Thoracic aorta (tissue), 2 donors: ENCODE results near the gene MMP24. TPM values are rescaled to one million over a fixed set of nuclear protein-coding genes. Genes with fewer than 3 reads are reported as not detected.
A peak's percentile ranks its signal among the peaks of the same experiment; 100 is the strongest.
"Not testable (repeated sequence)": the region's sequence is repeated elsewhere in the genome, so short reads cannot be mapped to it uniquely, and the experiment has no call there.

Source experiments
- ATAC-seq: fragments of 150-250 bp; one replicate; pipeline ENCODE4 v1.8.0; 2017; ENCODE audit warnings: low read depth; ENCODE audit not compliant: insufficient number of reproducible peaks, low FRiP score
- DNase-seq: peaks from one replicate; pipeline ENCODE4 v3.0.0-alpha.2; 2020; ENCODE audit warnings: low spot score
- H3K27ac ChIP-seq, 2 donors: fragments of 200-600 bp; sonication (generic); 1 replicate in 1 of 2; 2 replicates in 1 of 2; pipeline ENCODE4 v1.5.1; 2016; ENCODE audit warnings: mild to moderate bottlenecking in 2 of 2, moderate library complexity in 2 of 2
- H3K27me3 ChIP-seq: fragments of 200-600 bp; sonication (generic); replicated peaks from 2 replicates; pipeline ENCODE4 v1.6.0; 2016; ENCODE audit warnings: mild to moderate bottlenecking; ENCODE audit not compliant: insufficient read depth
- H3K36me3 ChIP-seq: fragments of 200-600 bp; sonication (generic); one replicate; pipeline ENCODE4 v1.5.1; 2016
- H3K4me1 ChIP-seq, 2 donors: fragments of 200-600 bp; sonication (generic); 1 replicate in 1 of 2; 2 replicates in 1 of 2; pipeline versions ENCODE4 v1.5.1 to v1.6.0; 2016; ENCODE audit warnings: low read depth in 2 of 2, mild to moderate bottlenecking in 1 of 2; ENCODE audit not compliant: control insufficient read depth in 1 of 2
- H3K4me3 ChIP-seq: fragments of 200-600 bp; sonication (generic); 2 replicates; pipeline ENCODE4 v1.5.1; 2016; ENCODE audit warnings: mild to moderate bottlenecking
- H3K9me3 ChIP-seq: fragments of 200-600 bp; sonication (generic); 2 replicates; pipeline ENCODE4 v1.5.1; 2016
- total RNA-seq, 2 donors: library from RNA; depleted of rRNA; stranded (reverse); fragments of >200 nt; gene quantifications; one replicate each; pipeline versions ENCODE4 v1.1.0 to v1.2.3, GENCODE V29; 2016
- TF ChIP-seq, protein P1 (sequence below): fragments of 200-600 bp; sonication (generic); IDR thresholded peaks from one replicate; pipeline ENCODE4 v1.5.1; 2019; ENCODE audit warnings: antibody characterized with exemption

Gene MMP24
- under 1 TPM; 0.27 to 0.71 TPM for total RNA-seq

- H3K27ac ChIP-seq, result no peak within 1 kb of the TSS
- peaks cover 0 to 11% of the 10 kb centered on the region in 2 donors for H3K4me1 ChIP-seq
- no peak for ATAC-seq
- no peaks in the 10 kb centered on the region for H3K27me3 ChIP-seq
- no peak for DNase-seq
- TF ChIP-seq, protein P1, sequence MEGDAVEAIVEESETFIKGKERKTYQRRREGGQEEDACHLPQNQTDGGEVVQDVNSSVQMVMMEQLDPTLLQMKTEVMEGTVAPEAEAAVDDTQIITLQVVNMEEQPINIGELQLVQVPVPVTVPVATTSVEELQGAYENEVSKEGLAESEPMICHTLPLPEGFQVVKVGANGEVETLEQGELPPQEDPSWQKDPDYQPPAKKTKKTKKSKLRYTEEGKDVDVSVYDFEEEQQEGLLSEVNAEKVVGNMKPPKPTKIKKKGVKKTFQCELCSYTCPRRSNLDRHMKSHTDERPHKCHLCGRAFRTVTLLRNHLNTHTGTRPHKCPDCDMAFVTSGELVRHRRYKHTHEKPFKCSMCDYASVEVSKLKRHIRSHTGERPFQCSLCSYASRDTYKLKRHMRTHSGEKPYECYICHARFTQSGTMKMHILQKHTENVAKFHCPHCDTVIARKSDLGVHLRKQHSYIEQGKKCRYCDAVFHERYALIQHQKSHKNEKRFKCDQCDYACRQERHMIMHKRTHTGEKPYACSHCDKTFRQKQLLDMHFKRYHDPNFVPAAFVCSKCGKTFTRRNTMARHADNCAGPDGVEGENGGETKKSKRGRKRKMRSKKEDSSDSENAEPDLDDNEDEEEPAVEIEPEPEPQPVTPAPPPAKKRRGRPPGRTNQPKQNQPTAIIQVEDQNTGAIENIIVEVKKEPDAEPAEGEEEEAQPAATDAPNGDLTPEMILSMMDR, result no peak
- no peaks in the 10 kb centered on the region for H3K9me3 ChIP-seq
- H3K4me3 ChIP-seq, result peak within 1 kb of the TSS; percentile 58
- no peaks in the 10 kb centered on the region for H3K36me3 ChIP-seq
Observed at GRCh38 chr20:35226126-35226883, at the start of gene MMP24. Gene MMP24, plus strand, starts transcription at chr20:35226690. Its CDS starts 49 bp downstream, at chr20:35226739.

GRCh38 chr20:35179292-35180212 is 46.9 kb upstream of the MMP24 start:
- DNase-seq, result no peak
- no peak for ATAC-seq
- H3K9me3 ChIP-seq, result no peaks in the 10 kb centered on the region

GRCh38 chr20:35180266-35180665 is 46.2 kb upstream of the MMP24 start:
- TF ChIP-seq, protein P1, result no peak
- no peaks in the 10 kb centered on the region for H3K27me3 ChIP-seq
- H3K27ac ChIP-seq, result no peak overlapping the region
- no peak overlapping the region for H3K4me3 ChIP-seq
- no peaks in the 10 kb centered on the region for H3K9me3 ChIP-seq
- H3K4me1 ChIP-seq, result no peaks in the 10 kb centered on the region
- no peaks in the 10 kb centered on the region for H3K36me3 ChIP-seq
- ATAC-seq (no peak), DNase-seq (no peak)

More at GRCh38 chr20:35179292-35180212, 46.9 kb upstream of the MMP24 start:
- Histone ChIP-seq H3K27me3 (no peaks in the 10 kb centered on the region), H3K36me3 (no peaks in the 10 kb centered on the region), H3K4me3 (no peak overlapping the region), H3K4me1 (no peaks in the 10 kb centered on the region), H3K27ac (no peak overlapping the region)
- TF ChIP-seq, protein P1, result no peak

GRCh38 chr20:35181731-35182130 is 44.8 kb upstream of the MMP24 start:
- TF ChIP-seq, protein P1, result no peak
- no peaks in the 10 kb centered on the region for H3K4me1 ChIP-seq
- no peak overlapping the region for H3K27ac ChIP-seq
- no peak overlapping the region for H3K4me3 ChIP-seq
- H3K9me3 ChIP-seq, result no peaks in the 10 kb centered on the region
- no peak for ATAC-seq
- no peaks in the 10 kb centered on the region for H3K36me3 ChIP-seq
- no peak for DNase-seq
- no peaks in the 10 kb centered on the region for H3K27me3 ChIP-seq

- not testable (repeated sequence) for H3K27ac ChIP-seq, ATAC-seq, H3K4me1 ChIP-seq, H3K9me3 ChIP-seq, H3K36me3 ChIP-seq, H3K27me3 ChIP-seq, DNase-seq, H3K4me3 ChIP-seq
Observed at GRCh38 chr20:35186691-35187289, 39.7 kb upstream of the MMP24 start.
